Panc1 (cell line): Measurements from ENCODE around the gene TSC1. TPM values are rescaled to one million over a fixed set of nuclear protein-coding genes. Genes with fewer than 3 reads are reported as not detected.

Experiments used
- ATAC-seq: fragments of 200-7000 bp; cut with Tn5 transposase; 2 replicates; pipeline ENCODE4 v1.9.1; 2020; ENCODE audit warnings: mild to moderate bottlenecking, moderate library complexity
- BruUV-seq: library from RNA; stranded (reverse); fragments of 400-500 nt; replicated peaks from 2 replicates; lab custom pipeline; 2021; lab: Mats Ljungman, UMichigan
- CTCF ChIA-PET: fragments of 300-600 bp; sonication (Branson Sonifier 250); formaldehyde crosslinking; loops from one replicate; lab custom pipeline; 2022; ENCODE audit warnings: antibody characterized with exemption; lab: Charles Lee
- POLR2A ChIA-PET: fragments of 300-600 bp; sonication (Branson Sonifier 250); formaldehyde crosslinking; loops from one replicate; lab custom pipeline; 2022; ENCODE audit warnings: antibody characterized with exemption; lab: Charles Lee
- DNase-seq: peaks from one replicate; pipeline ENCODE4 v3.0.0-alpha.2; 2010; ENCODE audit warnings: low read depth, low spot score
- H3K27ac ChIP-seq: 2 replicates; pipeline ENCODE4 v1.5.1; 2011; ENCODE audit warnings: mild to moderate bottlenecking, low read length, inconsistent platforms
- H3K27me3 ChIP-seq: fragments of 200-500 bp; sonication (Bioruptor generic); 2 replicates; pipeline ENCODE4 v1.6.0; 2014; ENCODE audit warnings: low read length, inconsistent platforms; ENCODE audit not compliant: control insufficient read depth, insufficient read depth
- H3K36me3 ChIP-seq: fragments of 200-500 bp; sonication (Bioruptor generic); 2 replicates; pipeline ENCODE4 v1.5.1; 2014; ENCODE audit warnings: inconsistent platforms, mild to moderate bottlenecking, low read length, moderate library complexity; ENCODE audit not compliant: control insufficient read depth, insufficient read depth
- H3K4me1 ChIP-seq: 2 replicates; pipeline ENCODE4 v1.5.1; 2011; ENCODE audit warnings: inconsistent platforms, mild to moderate bottlenecking, low read length, moderate library complexity; ENCODE audit not compliant: control insufficient read depth, insufficient read depth
- H3K4me3 ChIP-seq, 2 experiments: 2 replicates each; pipeline ENCODE4 v1.5.1; 2011 to 2012; ENCODE audit warnings: low read depth in 2 of 2, low read length in 2 of 2, mild to moderate bottlenecking in 2 of 2, inconsistent platforms in 1 of 2, moderate library complexity in 1 of 2
- H3K9me3 ChIP-seq: fragments of 200-500 bp; sonication (Bioruptor generic); 2 replicates; pipeline ENCODE4 v1.5.1; 2014; ENCODE audit warnings: low read depth, mild to moderate bottlenecking, inconsistent platforms, low read length, moderate library complexity; ENCODE audit not compliant: control insufficient read depth, insufficient read depth
- CTCF ChIP-seq: fragments of 450-650 bp; IDR thresholded peaks from 2 replicates; pipeline ENCODE4 v1.5.1; 2017; ENCODE audit warnings: mild to moderate bottlenecking
- POLR2AphosphoS5 ChIP-seq: IDR thresholded peaks from 2 replicates; pipeline ENCODE4 v1.6.1; 2012; ENCODE audit warnings: mild to moderate bottlenecking, low read depth, low read length, moderate library complexity
- SIN3A ChIP-seq: IDR thresholded peaks from 2 replicates; pipeline ENCODE4 v1.6.1; 2012; ENCODE audit warnings: low read depth, mild to moderate bottlenecking, low read length, moderate library complexity, borderline replicate concordance; ENCODE audit not compliant: insufficient read depth
- TCF7L2 ChIP-seq: IDR thresholded peaks from 2 replicates; pipeline ENCODE4 v1.6.1; 2011; ENCODE audit warnings: mild to moderate bottlenecking, low read depth, low read length, inconsistent platforms
- in situ Hi-C: cut with HindIII; loops from 2 replicates; pipeline ENCODE4 v1.10.0; 2016; ENCODE audit warnings: low sequenced_read_pairs, low pct_unique_long_range_greater_than_20kb
- intact Hi-C: fragments of 100-400 bp; cut with micrococcal nuclease; formaldehyde crosslinking; loops from one replicate; pipeline ENCODE4 v1.10.0; 2022; ENCODE audit not compliant: unreplicated experiment
- total RNA-seq: library from RNA; stranded (reverse); gene quantifications from one replicate; pipeline ENCODE4 v1.2.1, GENCODE V29; 2021; ENCODE audit not compliant: unreplicated experiment
- TF ChIP-seq, protein P1 (sequence below), 2 experiments: IDR thresholded peaks; 2 replicates each; pipeline ENCODE4 v1.6.1; 2011 to 2012; ENCODE audit warnings: low read depth in 2 of 2, control low read depth in 1 of 2, low read length in 1 of 2, mild to moderate bottlenecking in 1 of 2, moderate library complexity in 1 of 2; ENCODE audit not compliant: insufficient read depth in 1 of 2

TSC1 gene
- total RNA-seq, 1 experiment from 2014 or later, result 27.4 TPM

- no TSS peak for BruUV-seq
- in situ Hi-C loops (no loop called here), intact Hi-C loops (no loop called here)
- Histone ChIP-seq H3K4me3 (peak overlapping the region; percentile 92 to 95), H3K36me3 (no peaks in the 10 kb centered on the region; the same call in 1 of the 2 replicates), H3K27me3 (no peaks in the 10 kb centered on the region), H3K9me3 (no peaks in the 10 kb centered on the region), H3K4me1 (peaks cover 6% of the 10 kb centered on the region), H3K27ac (no peak overlapping the region)
- ChIA-PET POLR2A (no interaction called here), CTCF (no interaction called here)
- ATAC-seq (no peak), DNase-seq (no peak)
- TF ChIP-seq TCF7L2, result no peak
- no peak for TF ChIP-seq CTCF
- TF ChIP-seq SIN3A, result no peak
- TF ChIP-seq, protein P1, sequence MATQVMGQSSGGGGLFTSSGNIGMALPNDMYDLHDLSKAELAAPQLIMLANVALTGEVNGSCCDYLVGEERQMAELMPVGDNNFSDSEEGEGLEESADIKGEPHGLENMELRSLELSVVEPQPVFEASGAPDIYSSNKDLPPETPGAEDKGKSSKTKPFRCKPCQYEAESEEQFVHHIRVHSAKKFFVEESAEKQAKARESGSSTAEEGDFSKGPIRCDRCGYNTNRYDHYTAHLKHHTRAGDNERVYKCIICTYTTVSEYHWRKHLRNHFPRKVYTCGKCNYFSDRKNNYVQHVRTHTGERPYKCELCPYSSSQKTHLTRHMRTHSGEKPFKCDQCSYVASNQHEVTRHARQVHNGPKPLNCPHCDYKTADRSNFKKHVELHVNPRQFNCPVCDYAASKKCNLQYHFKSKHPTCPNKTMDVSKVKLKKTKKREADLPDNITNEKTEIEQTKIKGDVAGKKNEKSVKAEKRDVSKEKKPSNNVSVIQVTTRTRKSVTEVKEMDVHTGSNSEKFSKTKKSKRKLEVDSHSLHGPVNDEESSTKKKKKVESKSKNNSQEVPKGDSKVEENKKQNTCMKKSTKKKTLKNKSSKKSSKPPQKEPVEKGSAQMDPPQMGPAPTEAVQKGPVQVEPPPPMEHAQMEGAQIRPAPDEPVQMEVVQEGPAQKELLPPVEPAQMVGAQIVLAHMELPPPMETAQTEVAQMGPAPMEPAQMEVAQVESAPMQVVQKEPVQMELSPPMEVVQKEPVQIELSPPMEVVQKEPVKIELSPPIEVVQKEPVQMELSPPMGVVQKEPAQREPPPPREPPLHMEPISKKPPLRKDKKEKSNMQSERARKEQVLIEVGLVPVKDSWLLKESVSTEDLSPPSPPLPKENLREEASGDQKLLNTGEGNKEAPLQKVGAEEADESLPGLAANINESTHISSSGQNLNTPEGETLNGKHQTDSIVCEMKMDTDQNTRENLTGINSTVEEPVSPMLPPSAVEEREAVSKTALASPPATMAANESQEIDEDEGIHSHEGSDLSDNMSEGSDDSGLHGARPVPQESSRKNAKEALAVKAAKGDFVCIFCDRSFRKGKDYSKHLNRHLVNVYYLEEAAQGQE (IDR thresholded peaks at IDR 0.05; ENCODE audit: insufficient read depth in 1 of 2, low read depth in 2 of 2, low read length in 1 of 2), result no peak
- no peak for TF ChIP-seq POLR2AphosphoS5
Measured at GRCh38 chr9:132877458-132877823, 67.0 kb downstream of the TSC1 start.

DNA sequence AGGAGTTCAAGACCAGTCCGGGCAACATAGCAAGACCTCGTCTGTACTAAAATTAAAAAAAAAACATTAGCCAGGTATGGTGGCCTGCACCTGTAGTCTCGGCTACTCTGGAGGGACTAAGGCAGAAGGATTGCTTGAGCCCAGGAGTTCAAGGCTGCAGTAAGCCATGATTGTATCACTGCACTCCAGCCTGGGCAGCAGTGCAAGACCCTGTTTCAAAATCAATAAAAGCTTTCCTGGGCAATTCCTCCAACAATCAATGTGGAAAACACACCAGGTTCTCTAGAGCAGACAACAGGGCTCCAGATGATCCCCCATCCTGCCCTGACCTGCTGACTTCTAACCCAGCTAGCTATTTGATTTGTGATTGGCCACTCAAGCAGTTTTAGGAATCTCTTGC lies 67.6 kb downstream of the TSC1 start:
- CTCF ChIA-PET, result no interaction called here
- POLR2A ChIA-PET, result no interaction called here
- no peaks in the 10 kb centered on the region; the same call in 1 of the 2 replicates for H3K36me3 ChIP-seq
- in situ Hi-C loops, result no loop called here
- no peak overlapping the region for H3K27ac ChIP-seq
- ATAC-seq (no peak), DNase-seq (no peak)
- BruUV-seq, result no TSS peak
- H3K4me3 ChIP-seq, result no peak overlapping the region
- TF ChIP-seq CTCF (no peak), POLR2AphosphoS5 (no peak), TCF7L2 (no peak), SIN3A (no peak)
- TF ChIP-seq, protein P1 (IDR thresholded peaks at IDR 0.05; ENCODE audit: insufficient read depth in 1 of 2, low read depth in 2 of 2, low read length in 1 of 2), result no peak
- intact Hi-C loops, result no loop called here
- H3K27me3 ChIP-seq, result no peaks in the 10 kb centered on the region
- peaks cover 6% of the 10 kb centered on the region for H3K4me1 ChIP-seq
- no peaks in the 10 kb centered on the region for H3K9me3 ChIP-seq
